ENCODE measurements around the gene ATP2A2. TPM values are rescaled to one million over a fixed set of nuclear protein-coding genes. Genes with fewer than 3 reads are reported as not detected.

ATP2A2 gene
- total and polyA plus RNA-seq, 2 of the 4 experiments (the other 2 are of a cell fraction) = 166 to 225 TPM

GRCh38 chr12:110233212-110233903, 47.7 kb upstream of the ATP2A2 start:
- Histone ChIP-seq H4K5ac (ENCODE audit: low read depth, low read length) (no peak overlapping the region), H2BK20ac (ENCODE audit: low read depth, low read length) (no peak overlapping the region), H2BK5ac (ENCODE audit: low read depth, low read length, poor library complexity, severe bottlenecking) (no peak overlapping the region), H3K79me1 (ENCODE audit: low read depth in 1 of 2, low read length in 2 of 2) (no peaks in the 10 kb centered on the region), H3K56ac (ENCODE audit: extremely low read depth, insufficient read depth, low read length) (0 out of 2 replicates have a peak overlapping the region, but pooled peaks have one; percentile 17), H3K23ac (ENCODE audit: low read depth, low read length) (no peak overlapping the region), H3K9me1 (ENCODE audit: insufficient read depth, low read length) (0 out of 2 replicates have a peak, but pooled peaks cover 2% of the 10 kb centered on the region), H3K9ac (ENCODE audit: low read depth, low read length) (no peak overlapping the region), H3K36me3 (ENCODE audit: control insufficient read depth, insufficient read depth, low read length) (no peaks in the 10 kb centered on the region; the same call in 1 of the 2 replicates), H3K27me3 (ENCODE audit: control insufficient read depth, insufficient read depth, low read length) (no peaks in the 10 kb centered on the region), H3K27ac (ENCODE audit: insufficient read depth, low read length) (no peak overlapping the region), H4K20me1 (ENCODE audit: insufficient read depth, low read length) (no peaks in the 10 kb centered on the region), H2BK15ac (ENCODE audit: low read depth, low read length) (no peak overlapping the region), H3K14ac (replicated peaks; ENCODE audit: low read depth, low read length) (peak overlapping the region; percentile 2; the same call in 1 of the 2 replicates), H3K4me3 (ENCODE audit: insufficient read depth, low read depth, low read length) (no peak overlapping the region), H2BK120ac (ENCODE audit: low read depth, low read length) (no peak overlapping the region), H2AFZ (replicated peaks; ENCODE audit: low read length, poor library complexity) (no peak overlapping the region), H4K91ac (ENCODE audit: insufficient read depth, low read depth, low read length) (no peak overlapping the region), H3K4me1 (ENCODE audit: control insufficient read depth, insufficient read depth, low read length) (no peaks in the 10 kb centered on the region), H3K4me2 (ENCODE audit: low read depth, low read length) (no peak overlapping the region), H4K8ac (ENCODE audit: low read depth in 2 of 2, low read length in 2 of 2) (no peak overlapping the region), H3K4ac (ENCODE audit: low read depth, low read length) (no peak overlapping the region), H3K18ac (ENCODE audit: low read depth, low read length) (no peak overlapping the region), H2AK9ac (replicated peaks; ENCODE audit: low read depth, low read length, poor library complexity) (no peak overlapping the region), H2AK5ac (ENCODE audit: low read depth, low read length) (peak overlapping the region; percentile 64; the same call in 1 of the 2 replicates), H3K9me3 (ENCODE audit: control insufficient read depth, insufficient read depth, low read length) (no peaks in the 10 kb centered on the region)
- CTCF ChIA-PET = interaction anchor here (0.7 kb wide), 1 partner anchor 16 kb away, joined by 3 read pairs; no protein-coding TSS in a partner anchor
- no TSS peak for BruUV-seq (replicated peaks)
- no CpG with 5 or more reads among the region's 6 CpGs for WGBS, 2 experiments (ENCODE audit: extremely low coverage in 2 of 2, insufficient read length in 1 of 2)
- no peak for ATAC-seq (ENCODE audit: low read depth)
- in situ Hi-C loops (cut with MboI; ENCODE audit: low sequenced_read_pairs) (no loop called here), intact Hi-C loops (cut with micrococcal nuclease) (no loop called here), dilution Hi-C loops (cut with HindIII; ENCODE audit: low sequenced_read_pairs, unreplicated experiment) (no loop called here)
- no peak for DNase-seq
- TF ChIP-seq ELK1 (IDR thresholded peaks at IDR 0.05; ENCODE audit: borderline replicate concordance, low read depth, low read length) = no peak
- TF ChIP-seq POLR2A (IDR thresholded peaks at IDR 0.05; ENCODE audit: low read depth, low read length) = no peak
- no peak for TF ChIP-seq RAD21 (IDR thresholded peaks at IDR 0.05; ENCODE audit: low read length)
- TF ChIP-seq USF2 (IDR thresholded peaks at IDR 0.05; ENCODE audit: low read depth, low read length) = no peak
- TF ChIP-seq SMC3 (IDR thresholded peaks at IDR 0.05; ENCODE audit: low read depth, low read length) = no peak
- TF ChIP-seq BHLHE40 (IDR thresholded peaks at IDR 0.05; ENCODE audit: low read depth, low read length) = no peak
- no peak for TF ChIP-seq MXI1 (IDR thresholded peaks at IDR 0.05; ENCODE audit: borderline replicate concordance, low read depth, low read length)
- TF ChIP-seq, protein P1, sequence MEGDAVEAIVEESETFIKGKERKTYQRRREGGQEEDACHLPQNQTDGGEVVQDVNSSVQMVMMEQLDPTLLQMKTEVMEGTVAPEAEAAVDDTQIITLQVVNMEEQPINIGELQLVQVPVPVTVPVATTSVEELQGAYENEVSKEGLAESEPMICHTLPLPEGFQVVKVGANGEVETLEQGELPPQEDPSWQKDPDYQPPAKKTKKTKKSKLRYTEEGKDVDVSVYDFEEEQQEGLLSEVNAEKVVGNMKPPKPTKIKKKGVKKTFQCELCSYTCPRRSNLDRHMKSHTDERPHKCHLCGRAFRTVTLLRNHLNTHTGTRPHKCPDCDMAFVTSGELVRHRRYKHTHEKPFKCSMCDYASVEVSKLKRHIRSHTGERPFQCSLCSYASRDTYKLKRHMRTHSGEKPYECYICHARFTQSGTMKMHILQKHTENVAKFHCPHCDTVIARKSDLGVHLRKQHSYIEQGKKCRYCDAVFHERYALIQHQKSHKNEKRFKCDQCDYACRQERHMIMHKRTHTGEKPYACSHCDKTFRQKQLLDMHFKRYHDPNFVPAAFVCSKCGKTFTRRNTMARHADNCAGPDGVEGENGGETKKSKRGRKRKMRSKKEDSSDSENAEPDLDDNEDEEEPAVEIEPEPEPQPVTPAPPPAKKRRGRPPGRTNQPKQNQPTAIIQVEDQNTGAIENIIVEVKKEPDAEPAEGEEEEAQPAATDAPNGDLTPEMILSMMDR (conservative IDR thresholded peaks at IDR 0.05; ENCODE audit: low read depth, low read length) = no peak
- no peak for TF ChIP-seq CEBPB (IDR thresholded peaks at IDR 0.05; ENCODE audit: low read depth, low read length)
- no peak for TF ChIP-seq RCOR1 (IDR thresholded peaks at IDR 0.05; ENCODE audit: insufficient replicate concordance, low read length)
- no peak for TF ChIP-seq MAFK (IDR thresholded peaks at IDR 0.05; ENCODE audit: low read depth, low read length)
- TF ChIP-seq CHD1 (IDR thresholded peaks at IDR 0.05; ENCODE audit: low read depth, low read length) = no peak
- no peak for TF ChIP-seq MAZ (IDR thresholded peaks at IDR 0.05; ENCODE audit: borderline replicate concordance, low read depth, low read length)
- no peak for TF ChIP-seq RFX5 (IDR thresholded peaks at IDR 0.05; ENCODE audit: low read depth, low read length)
- no peak for TF ChIP-seq NFE2L2 (IDR thresholded peaks at IDR 0.05; ENCODE audit: low read depth, low read length)
- no peak for TF ChIP-seq FOS (IDR thresholded peaks at IDR 0.05; ENCODE audit: low read depth, low read length)
- POLR2A ChIA-PET (ENCODE audit: unreplicated experiment) = no interaction called here
